DOHH2 (cell line): Measurements from ENCODE around the gene CAPS.

Experiments
- H3F3A ChIP-seq: fragments of 200-600 bp; sonication (generic), shearing (Covaris generic); 2 replicates; pipeline ENCODE4 v1.6.0; 2016; ENCODE audit warnings: antibody characterized with exemption, mild to moderate bottlenecking; ENCODE audit not compliant: control insufficient read depth, insufficient read depth
- H3K27ac ChIP-seq: fragments of 200-600 bp; sonication (generic); 2 replicates; pipeline ENCODE4 v1.5.1; 2014; ENCODE audit warnings: low read depth, mild to moderate bottlenecking, low read length, moderate library complexity
- H3K27me3 ChIP-seq: fragments of 200-600 bp; sonication (generic); 2 replicates; pipeline ENCODE4 v1.6.1; 2014; ENCODE audit warnings: mild to moderate bottlenecking, low read length, mixed read lengths; ENCODE audit not compliant: control insufficient read depth
- H3K36me3 ChIP-seq: fragments of 200-600 bp; sonication (generic); 2 replicates; pipeline ENCODE4 v1.6.1; 2014; ENCODE audit warnings: mild to moderate bottlenecking, low read length, moderate library complexity, mixed read lengths; ENCODE audit not compliant: control insufficient read depth
- H3K4me1 ChIP-seq: fragments of 200-600 bp; sonication (generic); 2 replicates; pipeline ENCODE4 v1.6.1; 2014; ENCODE audit warnings: mild to moderate bottlenecking, low read length, mixed read lengths; ENCODE audit not compliant: control insufficient read depth
- H3K4me2 ChIP-seq: fragments of 200-600 bp; sonication (generic); 2 replicates; pipeline ENCODE4 v1.6.0; 2014; ENCODE audit warnings: mild to moderate bottlenecking, low read length, moderate library complexity
- H3K4me3 ChIP-seq: fragments of 200-600 bp; sonication (generic); 2 replicates; pipeline ENCODE4 v1.5.1; 2014; ENCODE audit warnings: mild to moderate bottlenecking, low read length, mixed read lengths
- H3K79me2 ChIP-seq: fragments of 200-600 bp; sonication (generic); 2 replicates; pipeline ENCODE4 v1.6.1; 2014; ENCODE audit warnings: mild to moderate bottlenecking, low read length, mixed read lengths; ENCODE audit not compliant: control insufficient read depth
- H3K9me2 ChIP-seq: fragments of 200-600 bp; sonication (generic); replicated peaks from 2 replicates; pipeline ENCODE4 v1.6.1; 2014; ENCODE audit warnings: mild to moderate bottlenecking, low read length, mixed read lengths; ENCODE audit not compliant: control insufficient read depth
- H3K9me3 ChIP-seq: fragments of 200-600 bp; sonication (generic); 2 replicates; pipeline ENCODE4 v1.6.1; 2014; ENCODE audit warnings: antibody characterized with exemption, low read length, mixed read lengths; ENCODE audit not compliant: control insufficient read depth, insufficient read depth
- H4K20me1 ChIP-seq: fragments of 200-600 bp; sonication (generic); 2 replicates; pipeline ENCODE4 v1.6.0; 2014; ENCODE audit warnings: low read depth, mild to moderate bottlenecking, antibody characterized with exemption, low read length, moderate library complexity; ENCODE audit not compliant: control insufficient read depth, insufficient read depth
- CTCF ChIP-seq: fragments of 200-600 bp; sonication (generic); IDR thresholded peaks from one replicate; pipeline ENCODE4 v1.5.1; 2014; ENCODE audit warnings: antibody characterized with exemption, mild to moderate bottlenecking, low read depth, low read length; ENCODE audit not compliant: poor library complexity, severe bottlenecking
- EZH2phosphoT487 ChIP-seq: fragments of 200-600 bp; sonication (generic); IDR thresholded peaks from 2 replicates; pipeline ENCODE4 v1.6.1; 2017; ENCODE audit warnings: borderline replicate concordance, mild to moderate bottlenecking, antibody characterized with exemption, low read length, moderate library complexity, mixed read lengths

The CAPS gene

GRCh38 chr19:5929179-5929578, 15.1 kb downstream of the CAPS start:
- Histone ChIP-seq H3K4me1 (no peaks in the 10 kb centered on the region), H3K27me3 (no peaks in the 10 kb centered on the region), H3K27ac (no peak overlapping the region), H3K9me3 (no peaks in the 10 kb centered on the region), H4K20me1 (no peaks in the 10 kb centered on the region), H3K4me3 (no peak overlapping the region), H3K36me3 (peaks cover 91% of the 10 kb centered on the region), H3K9me2 (no peaks in the 10 kb centered on the region), H3F3A (no peaks in the 10 kb centered on the region), H3K4me2 (no peak overlapping the region), H3K79me2 (no peaks in the 10 kb centered on the region)
- TF ChIP-seq EZH2phosphoT487 (no peak), CTCF (no peak)

GRCh38 chr19:5929625-5930024, 15.6 kb downstream of the CAPS start:
- Histone ChIP-seq H3K9me2 (no peaks in the 10 kb centered on the region), H3K79me2 (no peaks in the 10 kb centered on the region; the same call in 1 of the 2 replicates), H3K4me2 (no peak overlapping the region), H3K4me1 (no peaks in the 10 kb centered on the region), H3K4me3 (no peak overlapping the region), H4K20me1 (no peaks in the 10 kb centered on the region), H3K9me3 (no peaks in the 10 kb centered on the region), H3K27ac (no peak overlapping the region), H3K36me3 (peaks cover 90% of the 10 kb centered on the region), H3F3A (no peaks in the 10 kb centered on the region), H3K27me3 (no peaks in the 10 kb centered on the region)
- TF ChIP-seq EZH2phosphoT487 = no peak
- no peak for TF ChIP-seq CTCF

- no peak overlapping the region for H3K27ac ChIP-seq
- H3K9me2 ChIP-seq = no peaks in the 10 kb centered on the region
- H3K4me2 ChIP-seq = no peak overlapping the region
- H3K27me3 ChIP-seq = no peaks in the 10 kb centered on the region
- H3K4me1 ChIP-seq = no peaks in the 10 kb centered on the region
- TF ChIP-seq EZH2phosphoT487 (no peak), CTCF (no peak)
- no peaks in the 10 kb centered on the region for H3K9me3 ChIP-seq
- H3F3A ChIP-seq = no peaks in the 10 kb centered on the region
- H3K36me3 ChIP-seq = peaks cover 78% of the 10 kb centered on the region
- no peaks in the 10 kb centered on the region for H4K20me1 ChIP-seq
- no peak overlapping the region for H3K4me3 ChIP-seq
- peaks cover 7% of the 10 kb centered on the region; the same call in 1 of the 2 replicates for H3K79me2 ChIP-seq
Measured at GRCh38 chr19:5931251-5931650, 17.2 kb downstream of the CAPS start.

GRCh38 chr19:5932146-5932545, 18.1 kb downstream of the CAPS start:
- no peaks in the 10 kb centered on the region for H3K4me1 ChIP-seq
- H3K4me2 ChIP-seq = no peak overlapping the region
- H3K9me2 ChIP-seq = no peaks in the 10 kb centered on the region
- no peaks in the 10 kb centered on the region for H3K9me3 ChIP-seq
- no peaks in the 10 kb centered on the region for H4K20me1 ChIP-seq
- H3K4me3 ChIP-seq = no peak overlapping the region
- H3K79me2 ChIP-seq = peaks cover 13% of the 10 kb centered on the region
- no peaks in the 10 kb centered on the region for H3K27me3 ChIP-seq
- H3K36me3 ChIP-seq = peaks cover 77% of the 10 kb centered on the region
- no peak overlapping the region for H3K27ac ChIP-seq
- no peak for TF ChIP-seq CTCF
- no peak for TF ChIP-seq EZH2phosphoT487
- no peaks in the 10 kb centered on the region for H3F3A ChIP-seq
